CD14-positive monocyte (primary cell): ENCODE measurements around the gene TMEM259. TPM values are rescaled to one million over a fixed set of nuclear protein-coding genes. Genes with fewer than 3 reads are reported as not detected.

ENCODE experiments used
- DNase-seq, 3 donors: peaks; one replicate each; pipeline ENCODE4 v3.0.0-alpha.2; 2011 to 2022
- H2AFZ ChIP-seq: 2 replicates; pipeline ENCODE4 v1.6.0; 2012; ENCODE audit warnings: mild to moderate bottlenecking, low read depth, low read length, inconsistent platforms; ENCODE audit not compliant: insufficient read depth, poor library complexity, severe bottlenecking
- H3K27ac ChIP-seq, 2 donors: 1 replicate in 1 of 2; 2 replicates in 1 of 2; pipeline ENCODE4 v1.5.1; 2012 to 2013; ENCODE audit warnings: low read length in 2 of 2, control low read depth in 1 of 2, inconsistent platforms in 1 of 2, low read depth in 1 of 2, mild to moderate bottlenecking in 1 of 2
- H3K27me3 ChIP-seq, 2 donors: one replicate each; pipeline versions ENCODE4 v1.6.0 to v1.6.1; 2011 to 2013; ENCODE audit warnings: low read length in 2 of 2; ENCODE audit not compliant: control insufficient read depth in 2 of 2, insufficient read depth in 2 of 2
- H3K36me3 ChIP-seq, 2 donors: replicated peaks in 1 of 2; 1 replicate in 1 of 2; 2 replicates in 1 of 2; pipeline versions ENCODE4 v1.5.1 to v1.6.1; 2012 to 2013; ENCODE audit warnings: low read length in 2 of 2, control low read depth in 1 of 2, inconsistent platforms in 1 of 2, mild to moderate bottlenecking in 1 of 2; ENCODE audit not compliant: insufficient read depth in 2 of 2, control insufficient read depth in 1 of 2
- H3K4me1 ChIP-seq, 2 donors: 1 replicate in 1 of 2; 2 replicates in 1 of 2; pipeline versions ENCODE4 v1.5.1 to v1.6.1; 2012 to 2013; ENCODE audit warnings: low read length in 2 of 2, control low read depth in 1 of 2, inconsistent platforms in 1 of 2, mild to moderate bottlenecking in 1 of 2, moderate library complexity in 1 of 2; ENCODE audit not compliant: insufficient read depth in 2 of 2, control insufficient read depth in 1 of 2
- H3K4me2 ChIP-seq: replicated peaks from 2 replicates; pipeline ENCODE3; 2012; ENCODE audit warnings: low read length, moderate library complexity, mild to moderate bottlenecking; ENCODE audit not compliant: poor library complexity, severe bottlenecking; ENCODE audit errors: extremely low read depth
- H3K4me3 ChIP-seq, 3 experiments: fragments of 200-600 bp in 1 of 3; sonication (generic) in 1 of 3; replicated peaks in 1 of 3; 1 replicate in 2 of 3; 2 replicates in 1 of 3; pipeline ENCODE4 v1.5.1; 2011 to 2013; ENCODE audit warnings: low read length in 3 of 3, mild to moderate bottlenecking in 3 of 3, control low read depth in 2 of 3, low read depth in 2 of 3, inconsistent platforms in 1 of 3, moderate library complexity in 1 of 3
- H3K79me2 ChIP-seq: 2 replicates; pipeline ENCODE4 v1.6.0; 2012; ENCODE audit warnings: mild to moderate bottlenecking, control low read depth, inconsistent platforms, low read length, moderate library complexity; ENCODE audit not compliant: insufficient read depth
- H3K9ac ChIP-seq: 2 replicates; pipeline ENCODE4 v1.6.0; 2017; ENCODE audit warnings: low read length, mild to moderate bottlenecking; ENCODE audit not compliant: insufficient read depth, poor library complexity, severe bottlenecking
- H3K9me3 ChIP-seq, 2 donors: replicated peaks in 1 of 2; 1 replicate in 1 of 2; 2 replicates in 1 of 2; pipeline versions ENCODE4 v1.5.1 to v1.6.1; 2012 to 2013; ENCODE audit warnings: low read length in 2 of 2, control low read depth in 1 of 2; ENCODE audit not compliant: control insufficient read depth in 1 of 2, insufficient read depth in 1 of 2
- H4K20me1 ChIP-seq: 2 replicates; pipeline ENCODE4 v1.6.0; 2012; ENCODE audit warnings: mild to moderate bottlenecking, low read length, control low read depth, moderate library complexity; ENCODE audit not compliant: insufficient read depth
- H3K27ac Mint-ChIP-seq, 7 donors: one replicate each; pipeline ENCODE4 v1.8.0; 2020; ENCODE audit warnings: mild to moderate bottlenecking in 7 of 7, mixed read lengths in 7 of 7, moderate library complexity in 6 of 7, inconsistent platforms in 2 of 7
- H3K27me3 Mint-ChIP-seq, 3 donors: one replicate each; pipeline ENCODE4 v1.8.0; 2021 to 2022; ENCODE audit warnings: low read depth in 3 of 3, mild to moderate bottlenecking in 3 of 3, mixed read lengths in 3 of 3, moderate library complexity in 3 of 3, inconsistent platforms in 1 of 3
- H3K36me3 Mint-ChIP-seq, 2 donors: one replicate each; pipeline ENCODE4 v1.8.0; 2020; ENCODE audit warnings: mixed read lengths in 2 of 2, inconsistent platforms in 1 of 2, mild to moderate bottlenecking in 1 of 2
- H3K4me1 Mint-ChIP-seq: one replicate; pipeline ENCODE4 v1.8.0; 2020; ENCODE audit warnings: mild to moderate bottlenecking, mixed read lengths
- H3K4me3 Mint-ChIP-seq, 2 donors: one replicate each; pipeline ENCODE4 v1.8.0; 2020; ENCODE audit warnings: mild to moderate bottlenecking in 2 of 2, mixed read lengths in 2 of 2, moderate library complexity in 1 of 2
- H3K9me3 Mint-ChIP-seq, 7 donors: one replicate each; pipeline ENCODE4 v1.8.0; 2020 to 2022; ENCODE audit warnings: mixed read lengths in 7 of 7, mild to moderate bottlenecking in 6 of 7, moderate library complexity in 6 of 7, inconsistent platforms in 2 of 7
- CTCF ChIP-seq: fragments of 200-600 bp; IDR thresholded peaks from one replicate; pipeline ENCODE4 v1.8.0; 2022; ENCODE audit warnings: antibody characterized with exemption, mild to moderate bottlenecking
- WGBS: methylation state at CpG from one replicate; pipeline ENCODE4 v1.1.5; 2013; ENCODE audit warnings: missing lambda C conversion rate; ENCODE audit not compliant: insufficient coverage; 5-methylcytosine and 5-hydroxymethylcytosine counted together
- intact Hi-C, 2 donors: fragments of 100-400 bp; cut with micrococcal nuclease; formaldehyde crosslinking; loops; one replicate each; pipeline versions ENCODE4 v1.15.0 to v1.15.1; 2023
- polyA plus RNA-seq, 3 donors: library from polyadenylated mRNA; depleted of rRNA in 1 of 3; unstranded in 2 of 3; stranded (reverse) in 1 of 3; fragments of 300-500 nt in 2 of 3; fragments of >200 nt in 1 of 3; fragmentation: Illumina TruSeq in 2 of 3; gene quantifications; 1 replicate in 2 of 3; 2 replicates in 1 of 3; pipeline ENCODE4 v1.2.3, GENCODE V29; 2012 to 2021

Gene TMEM259
- polyA plus RNA-seq, 3 donors: 37.4 to 417 (median 45.0) TPM

GRCh38 chr19:1064661-1065605, 44.0 kb upstream of the TMEM259 start:
- H3K36me3 Mint-ChIP-seq: peaks cover 15 to 18% of the 10 kb centered on the region in 2 donors
- H3K27me3 Mint-ChIP-seq: peaks cover 0 to 2% (median 2%) of the 10 kb centered on the region in 3 donors
- peaks cover 54 to 65% of the 10 kb centered on the region in 2 donors for H3K4me1 ChIP-seq
- H4K20me1 ChIP-seq: peaks cover 51% of the 10 kb centered on the region
- peaks cover 4 to 8% of the 10 kb centered on the region in 2 donors for H3K36me3 ChIP-seq
- peak; percentile 71 to 78 (median 76) for DNase-seq
- peaks cover 0 to 5% (median 0%) of the 10 kb centered on the region in 7 donors for H3K9me3 Mint-ChIP-seq
- no peaks in the 10 kb centered on the region for H3K27me3 ChIP-seq
- H2AFZ ChIP-seq: no peak overlapping the region
- no peak overlapping the region for H3K9ac ChIP-seq
- peaks cover 45% of the 10 kb centered on the region for H3K4me1 Mint-ChIP-seq
- TF ChIP-seq CTCF: peak; percentile 93
- H3K9me3 ChIP-seq: no peaks in the 10 kb centered on the region
- intact Hi-C loops: loop anchor here (5.0 kb wide), 2 partner anchors 37 to 43 kb away; partner anchors contain the start of genes GPX4 (in 2 of the 2), RNU6-2 (in 1 of the 2) and TMEM259 (in 1 of the 2)
- H3K4me3 Mint-ChIP-seq: peak overlapping the region; percentile 37 to 55
- H3K27ac ChIP-seq: no peak overlapping the region
- peak overlapping the region in 3 of 7 donors; percentile 41 to 75 (median 55) for H3K27ac Mint-ChIP-seq
- H3K4me2 ChIP-seq: peak overlapping the region; percentile 59
- H3K79me2 ChIP-seq: peaks cover 37% of the 10 kb centered on the region
- H3K4me3 ChIP-seq: peak overlapping the region in 1 of 3 experiments; percentile 100
- WGBS: 14% methylated on average over 54 of the region's 60 CpGs

DNA sequence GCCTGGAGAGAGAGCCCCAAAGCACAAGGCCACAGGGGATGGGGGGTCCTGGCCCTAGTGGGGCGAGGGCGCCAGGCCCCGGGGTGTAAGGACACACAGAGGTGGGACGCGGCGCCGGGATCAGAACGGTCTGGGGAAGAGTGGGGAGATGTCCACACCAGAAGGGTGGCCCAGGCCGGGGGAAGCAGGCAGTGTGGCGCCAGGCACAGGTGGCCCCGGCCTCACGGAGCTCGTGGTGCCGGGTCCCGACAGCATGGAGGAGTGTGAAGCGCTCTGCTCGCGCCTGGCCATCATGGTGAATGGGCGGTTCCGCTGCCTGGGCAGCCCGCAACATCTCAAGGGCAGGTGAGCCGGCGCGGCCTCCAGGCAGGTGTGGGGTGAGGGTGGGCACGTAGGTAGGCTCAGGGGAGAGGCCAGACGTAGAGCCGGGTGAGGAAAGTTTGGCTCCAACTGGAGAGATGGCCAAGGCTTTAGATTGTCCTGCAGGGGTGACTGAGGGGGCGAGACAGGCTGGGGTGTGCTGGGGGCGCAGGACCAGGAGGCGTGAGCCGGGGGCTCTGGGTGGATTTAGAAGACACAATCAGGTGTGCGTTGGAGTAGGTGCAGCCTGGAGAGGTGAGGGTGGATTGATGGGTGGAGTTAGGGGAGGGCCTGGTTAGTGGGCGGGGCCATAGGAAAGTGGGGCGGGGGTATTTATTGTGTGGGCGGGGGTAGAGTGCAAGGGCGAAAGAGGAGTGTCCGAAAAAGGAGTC, 43.2 kb upstream of the TMEM259 start:
- Mint-ChIP-seq H3K4me1 (peaks cover 37% of the 10 kb centered on the region), H3K4me3 (peak overlapping the region in 1 of 2 donors; percentile 12), H3K36me3 (peaks cover 9 to 16% of the 10 kb centered on the region in 2 donors), H3K9me3 (peaks cover 0 to 9% (median 0%) of the 10 kb centered on the region in 7 donors), H3K27ac (peak overlapping the region in 1 of 7 donors; percentile 43), H3K27me3 (peaks cover 0 to 2% (median 2%) of the 10 kb centered on the region in 3 donors)
- no peak overlapping the region for H3K9ac ChIP-seq
- peaks cover 46 to 56% of the 10 kb centered on the region in 2 donors for H3K4me1 ChIP-seq
- peaks cover 0 to 4% of the 10 kb centered on the region in 2 donors for H3K36me3 ChIP-seq
- no peak overlapping the region for H3K27ac ChIP-seq
- H3K27me3 ChIP-seq: no peaks in the 10 kb centered on the region
- peaks cover 29% of the 10 kb centered on the region for H3K79me2 ChIP-seq
- no peak overlapping the region for H2AFZ ChIP-seq
- 94% methylated on average over 22 of the region's 37 CpGs for WGBS
- no peak for DNase-seq
- peak overlapping the region in 1 of 3 experiments; percentile 100 for H3K4me3 ChIP-seq
- H3K4me2 ChIP-seq: no peak overlapping the region
- H4K20me1 ChIP-seq: peaks cover 42% of the 10 kb centered on the region
- H3K9me3 ChIP-seq: no peaks in the 10 kb centered on the region
- intact Hi-C loops: no loop called here
- TF ChIP-seq CTCF: no peak
